HG03558 (cell line): ENCODE data around the gene JAG2.

ENCODE experiments used
- ATAC-seq: cut with Tn5 transposase; IDR thresholded peaks from one replicate; pipeline ENCODE4 v1.9.1; 2021; ENCODE audit warnings: moderate number of reproducible peaks; ENCODE audit not compliant: unreplicated experiment; ENCODE audit errors: extremely low read depth

JAG2 gene

DNA sequence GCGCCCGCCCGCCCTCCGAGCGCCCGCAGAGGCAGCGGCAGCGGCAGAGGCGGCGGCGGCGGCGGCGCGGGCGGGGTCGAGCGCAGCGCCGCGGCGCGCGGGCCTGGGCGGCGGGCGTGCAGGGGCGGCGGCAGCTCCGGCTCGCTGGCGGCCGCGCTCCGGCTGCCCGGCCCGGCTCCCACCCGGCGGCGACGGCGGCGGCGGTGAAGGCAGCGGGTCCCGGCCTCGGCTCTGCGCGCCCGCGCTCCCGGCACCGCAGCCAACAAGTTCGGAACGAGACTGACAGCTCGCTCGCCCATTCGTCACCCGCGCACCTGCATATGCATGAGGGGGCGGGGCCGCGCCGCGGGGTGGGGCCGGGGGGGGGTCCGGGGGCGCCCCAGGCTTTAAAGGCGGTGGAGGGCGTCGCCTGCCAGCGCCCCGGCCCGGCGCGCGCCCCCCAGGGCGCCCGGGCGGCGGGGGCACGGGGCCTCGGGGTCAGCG lies at the start of gene JAG2:
TSS of gene JAG2 (minus strand) at position 281 of the 483 bp plus-strand sequence. CDS start 356 bp downstream, outside the sequence.
- ATAC-seq = no peak

DNA sequence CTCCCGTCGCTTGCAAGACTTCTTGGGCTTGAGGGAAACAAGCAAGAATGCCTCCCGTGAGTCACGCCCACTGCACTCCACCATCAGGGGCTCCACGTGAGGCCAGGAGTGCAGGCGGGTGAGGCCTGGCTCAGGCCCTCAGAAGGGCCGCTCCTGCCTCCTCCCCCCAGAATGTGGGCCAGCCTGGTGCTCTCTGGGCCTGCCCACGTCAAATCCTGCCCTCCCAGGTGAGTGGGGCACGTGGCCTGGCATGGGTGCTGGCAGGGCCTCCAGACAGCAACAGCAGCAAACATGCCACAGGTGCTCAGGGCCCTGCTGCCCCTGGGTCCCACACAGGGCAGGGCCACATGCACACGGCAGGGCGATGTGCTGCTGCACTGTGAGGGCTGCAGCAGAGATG lies 49.2 kb upstream of the JAG2 start:
- no peak for ATAC-seq

- no peak for ATAC-seq
These were observed 48.1 kb upstream of the JAG2 start for GRCh38 chr14:105216490-105217247.

DNA sequence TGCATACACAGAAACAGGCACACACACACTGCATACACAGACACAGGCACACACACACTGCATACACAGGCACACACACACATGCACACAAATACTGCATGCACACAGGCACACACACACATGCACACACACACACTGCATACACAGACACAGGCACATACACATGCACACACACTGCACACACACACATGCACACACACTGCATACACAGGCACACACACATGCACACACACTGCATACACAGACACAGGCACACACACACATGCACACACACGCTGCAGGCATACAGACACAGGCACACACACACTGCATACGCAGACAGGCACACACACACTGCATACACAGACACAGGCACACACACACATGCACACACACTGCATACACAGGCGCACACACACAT lies 47.0 kb upstream of the JAG2 start:
- ATAC-seq = no peak

DNA sequence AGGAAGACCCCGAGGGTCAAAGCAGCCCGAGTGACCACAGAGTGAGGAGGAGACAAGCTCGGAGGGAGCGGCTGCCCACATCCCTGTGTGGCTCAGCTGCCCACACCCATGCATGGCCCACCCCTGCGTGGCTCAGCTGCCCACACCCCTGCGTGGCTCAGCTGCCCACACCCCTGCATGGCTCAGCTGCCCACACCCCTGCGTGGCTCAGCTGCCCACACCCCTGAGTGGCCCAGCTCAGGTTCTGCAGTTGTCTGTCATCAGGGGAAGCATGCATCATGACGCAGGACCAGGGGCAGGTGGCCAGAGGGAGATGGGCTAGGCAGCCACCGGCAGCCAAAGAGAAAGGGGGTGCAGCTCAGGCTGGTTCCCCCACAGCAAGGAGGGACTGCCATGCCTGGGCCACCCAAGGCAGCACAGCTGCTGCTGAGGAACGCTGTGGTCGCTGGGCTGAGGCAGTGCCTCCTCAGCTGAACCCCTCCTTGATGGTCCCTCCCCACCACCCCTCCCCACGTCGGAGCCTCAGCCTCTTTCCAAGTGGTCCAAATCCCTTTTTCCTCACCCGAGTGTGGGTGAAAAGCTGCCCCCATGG lies 45.8 kb upstream of the JAG2 start:
- no peak for ATAC-seq

DNA sequence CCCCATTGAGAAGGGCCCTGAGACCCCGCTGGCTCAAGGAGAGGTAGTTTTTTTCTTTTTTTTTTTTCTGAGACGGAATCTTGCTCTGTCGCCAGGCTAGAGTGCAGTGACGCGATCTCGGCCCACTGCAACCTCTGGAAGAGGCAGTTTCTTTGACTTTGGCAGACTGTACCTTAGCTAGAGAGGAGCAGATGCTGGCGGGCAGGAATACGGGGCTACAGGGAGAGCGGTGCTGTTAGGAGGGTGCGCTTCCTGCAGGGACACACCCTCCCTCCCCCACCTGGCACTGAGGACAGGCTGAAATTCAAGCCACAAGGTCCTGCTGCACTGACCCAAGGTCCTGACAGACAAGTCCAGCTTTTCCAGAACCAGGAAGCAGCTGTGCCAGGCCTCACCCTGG lies 44.8 kb upstream of the JAG2 start:
- no peak for ATAC-seq

- ATAC-seq = no peak
These were observed 44.1 kb upstream of the JAG2 start for GRCh38 chr14:105212541-105213300.

DNA sequence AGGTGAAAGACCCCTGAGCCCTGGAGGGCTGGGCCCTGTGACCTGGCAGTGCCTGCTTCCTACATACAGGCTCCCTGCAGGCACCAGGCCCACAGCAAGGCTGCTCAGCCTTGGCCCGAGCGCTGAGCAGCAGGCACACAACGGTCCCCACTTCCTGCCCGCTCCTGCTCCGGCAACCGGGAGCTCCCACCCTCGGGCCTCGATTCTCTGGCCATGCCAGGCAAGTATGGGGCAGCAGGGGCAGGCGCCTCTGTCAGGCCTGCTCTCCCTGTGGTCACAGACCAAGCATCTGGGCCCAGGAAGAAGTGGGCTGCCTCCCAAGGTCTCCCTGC lies 43.1 kb upstream of the JAG2 start:
- ATAC-seq = no peak

- no peak for ATAC-seq
These were observed 42.6 kb upstream of the JAG2 start for GRCh38 chr14:105211086-105211757.

DNA sequence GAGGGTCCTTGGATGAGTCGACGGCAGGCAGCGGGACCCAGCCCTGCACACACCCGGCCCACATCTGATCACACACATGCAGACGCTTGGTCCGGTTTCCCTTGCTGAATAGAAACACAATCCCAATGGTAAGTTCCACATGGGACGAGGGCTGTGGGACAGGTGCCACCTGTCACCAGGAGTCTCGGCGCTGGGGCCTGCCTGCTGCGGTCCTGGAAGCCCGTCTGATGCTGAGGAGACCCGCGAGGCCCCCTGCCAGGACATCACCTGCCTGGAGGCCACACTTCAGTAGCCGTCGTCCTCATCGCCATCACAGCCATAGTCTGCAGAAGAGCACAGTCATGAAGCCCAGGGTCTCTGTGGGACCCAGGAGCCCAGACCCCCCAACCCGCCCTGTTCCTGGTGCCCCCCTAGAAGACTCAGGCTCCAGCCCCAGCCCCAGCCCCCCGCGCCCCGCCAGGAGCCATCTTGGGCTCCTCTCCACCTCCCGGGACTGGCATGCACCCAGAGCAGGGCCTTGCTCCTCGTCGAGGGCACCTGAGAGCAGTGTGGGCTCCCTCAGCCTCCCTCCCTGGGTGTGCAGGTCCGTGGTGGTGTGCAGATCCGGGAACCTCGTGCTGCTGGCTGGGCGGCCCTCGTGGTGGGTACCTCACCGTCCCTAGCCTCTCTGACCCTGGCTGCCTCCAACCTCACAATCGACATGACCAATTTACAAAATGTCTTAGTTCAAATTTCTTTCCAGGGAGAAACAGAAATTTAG lies 41.9 kb upstream of the JAG2 start:
- no peak for ATAC-seq

- ATAC-seq = no peak
These were observed 41.1 kb upstream of the JAG2 start for GRCh38 chr14:105209646-105210045.

- ATAC-seq = no peak
These were observed 40.5 kb upstream of the JAG2 start for GRCh38 chr14:105209091-105209490.

- no peak for ATAC-seq
These were observed 40.1 kb upstream of the JAG2 start for GRCh38 chr14:105208738-105209075.

- no peak for ATAC-seq
These were observed 39.6 kb upstream of the JAG2 start for GRCh38 chr14:105207996-105208737.

DNA sequence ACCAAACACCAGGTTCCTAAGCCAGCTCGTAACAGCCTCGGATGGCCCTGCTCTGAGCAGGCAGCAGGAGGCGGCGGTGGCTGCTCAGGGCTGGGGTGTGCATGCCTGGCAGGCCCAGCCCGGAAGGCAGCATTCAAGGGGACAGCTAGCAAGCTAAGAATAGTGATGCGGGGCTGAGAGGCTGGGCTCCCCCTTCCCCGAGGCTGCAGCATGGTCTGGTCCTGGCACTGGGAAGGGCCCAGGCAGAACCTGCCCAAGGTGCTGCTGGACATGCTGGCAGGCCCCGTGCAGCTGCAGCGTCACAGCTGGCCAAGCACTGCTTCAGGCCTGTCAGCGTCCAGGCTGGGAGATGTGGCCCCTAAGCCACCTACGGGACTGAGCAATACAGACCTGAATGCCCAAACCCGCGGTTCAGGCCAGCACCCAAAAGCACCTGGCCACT lies 38.9 kb upstream of the JAG2 start:
- no peak for ATAC-seq

DNA sequence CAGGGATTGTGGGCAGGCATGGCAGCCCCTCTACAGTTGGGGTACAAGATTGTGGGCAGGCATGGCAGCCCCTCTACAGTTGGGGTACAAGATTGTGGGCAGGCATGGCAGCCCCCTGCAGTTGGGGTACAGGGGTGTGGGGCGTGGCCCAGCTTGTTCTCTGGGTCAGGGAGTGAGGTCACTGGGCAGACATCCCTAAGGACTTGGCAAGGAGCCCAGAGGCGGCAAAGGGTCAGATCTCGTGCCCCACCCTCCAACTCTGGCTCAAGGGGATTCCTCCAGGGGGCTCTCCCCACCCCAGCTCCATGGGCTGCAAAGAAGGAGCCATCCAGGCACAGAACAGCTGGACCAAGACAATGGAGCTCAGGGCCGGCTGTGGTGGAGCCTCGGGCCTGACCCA lies 38.3 kb upstream of the JAG2 start:
- ATAC-seq = no peak

- ATAC-seq = no peak
These were observed 37.2 kb upstream of the JAG2 start for GRCh38 chr14:105205673-105206208.

DNA sequence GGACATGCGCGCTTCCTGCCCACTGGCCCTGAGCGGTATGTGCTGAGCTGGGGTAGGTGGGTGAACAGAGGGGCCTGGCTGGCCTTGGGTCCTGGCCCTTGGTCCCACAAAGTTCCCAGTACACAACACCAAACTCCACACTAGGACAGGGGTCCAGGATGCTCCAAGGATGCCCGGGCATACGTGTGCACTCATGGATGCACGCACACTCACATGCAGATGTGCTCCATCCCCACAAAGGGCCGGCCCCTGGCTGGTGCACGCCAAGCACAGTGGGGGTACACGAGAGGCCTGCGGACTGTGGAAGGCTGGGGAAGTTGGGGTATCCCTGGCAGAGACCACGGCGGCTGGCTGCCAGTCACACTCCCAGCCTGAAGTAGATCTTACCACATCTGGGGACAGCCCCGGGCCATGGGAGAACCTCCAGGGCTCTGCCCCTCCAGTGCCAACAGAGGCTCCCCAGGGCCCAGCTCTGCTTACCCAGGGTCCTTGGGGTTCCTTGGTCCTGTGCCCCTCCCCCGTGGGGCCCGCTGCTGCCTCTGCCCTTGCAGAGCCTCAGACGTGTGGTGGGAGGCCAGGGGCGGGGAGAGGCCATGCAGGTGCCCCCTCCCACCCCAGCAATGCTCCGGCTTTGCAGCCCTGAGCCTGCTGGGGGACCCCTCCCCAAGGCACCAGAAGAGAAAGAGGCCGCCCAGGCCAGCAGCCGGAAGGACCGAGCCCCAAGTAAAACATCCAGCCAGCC lies 36.5 kb upstream of the JAG2 start:
- ATAC-seq = no peak
